Dedifferentiated amniotic fluid mesenchymal stem cell (primary cell): Measurements from ENCODE around the gene MRM3.
"Not testable (repeated sequence)": the region's sequence is repeated elsewhere in the genome, so short reads cannot be mapped to it uniquely, and the experiment has no call there.

Source experiments
- DNase-seq: peaks from one replicate; pipeline ENCODE4 v3.0.0-alpha.2; 2016; ENCODE audit errors: extremely low spot score

Gene MRM3

DNA sequence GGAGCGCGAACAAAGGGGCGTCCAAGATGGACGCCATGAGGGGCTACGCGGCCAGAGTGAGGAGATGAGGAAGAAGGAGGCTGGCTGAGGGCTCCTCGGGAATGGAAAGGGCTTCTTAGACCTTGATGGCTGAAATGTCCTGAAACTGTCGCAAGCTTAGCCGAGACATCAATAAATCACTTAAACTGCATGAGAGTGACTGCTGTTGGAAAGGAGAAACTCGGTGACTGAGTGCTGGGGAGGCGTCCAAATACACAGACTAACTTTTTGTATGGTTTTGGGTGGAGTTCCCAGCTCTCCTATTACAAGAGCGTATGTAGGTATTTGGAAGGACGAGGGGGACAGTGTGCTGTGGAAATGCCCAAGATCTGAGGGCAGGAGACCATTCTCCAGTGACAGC, 28.7 kb upstream of the MRM3 start:
- no peak for DNase-seq

DNA sequence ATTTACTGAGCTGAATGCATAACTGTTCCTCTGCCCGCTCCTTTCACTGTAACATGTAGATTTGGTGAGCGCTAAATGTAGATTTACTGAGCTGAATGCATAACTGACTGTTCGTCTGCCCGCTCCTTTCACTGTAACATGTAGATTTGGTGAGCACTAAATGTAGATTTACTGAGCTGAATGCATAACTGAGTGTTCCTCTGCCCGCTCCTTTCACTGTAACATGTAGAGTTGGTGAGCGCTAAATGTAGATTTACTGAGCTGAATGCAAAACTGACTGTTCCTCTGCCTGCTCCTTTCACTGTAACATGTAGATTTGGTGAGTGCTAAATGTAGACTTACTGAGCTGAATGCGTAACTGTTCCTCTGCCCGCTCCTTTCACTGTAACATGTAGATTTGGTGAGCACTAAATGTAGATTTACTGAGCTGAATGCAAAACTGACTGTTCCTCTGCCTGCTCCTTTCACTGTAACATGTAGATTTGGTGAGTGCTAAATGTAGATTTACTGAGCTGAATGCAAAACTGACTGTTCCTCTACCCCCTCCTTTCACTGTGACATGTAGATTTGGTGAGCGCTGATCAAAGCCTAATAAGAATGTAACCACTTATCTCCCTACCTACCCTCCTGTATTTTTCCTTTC, 26.7 kb upstream of the MRM3 start:
- not testable (repeated sequence) for DNase-seq

DNA sequence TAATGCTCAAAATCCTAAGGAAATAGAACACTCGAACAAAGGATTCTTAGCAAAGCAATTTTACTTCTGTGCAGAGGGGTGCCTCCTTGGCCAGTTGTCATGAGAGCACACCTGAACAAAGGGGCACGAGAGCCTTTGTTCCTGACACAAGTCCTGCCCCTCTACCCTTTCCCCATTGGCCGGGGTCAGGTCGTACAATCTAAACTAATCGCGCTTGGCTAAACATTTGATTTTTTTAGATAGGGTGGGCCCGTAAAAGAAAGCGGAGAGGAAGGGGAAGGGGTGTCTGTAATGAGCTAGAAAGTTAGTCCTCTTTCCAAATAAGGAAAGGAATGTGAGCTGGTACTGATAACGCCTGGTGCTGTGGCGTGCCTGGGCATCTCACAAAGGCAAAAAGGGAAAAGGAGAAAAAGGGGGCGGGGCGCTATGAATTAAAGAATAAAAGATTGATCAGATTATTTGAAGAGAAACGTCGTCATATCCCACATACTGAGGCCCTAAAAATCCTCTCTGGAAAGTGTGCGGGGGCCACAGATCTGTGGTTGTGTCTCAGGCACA, 26.1 kb upstream of the MRM3 start:
- DNase-seq, result not testable (repeated sequence)

DNA sequence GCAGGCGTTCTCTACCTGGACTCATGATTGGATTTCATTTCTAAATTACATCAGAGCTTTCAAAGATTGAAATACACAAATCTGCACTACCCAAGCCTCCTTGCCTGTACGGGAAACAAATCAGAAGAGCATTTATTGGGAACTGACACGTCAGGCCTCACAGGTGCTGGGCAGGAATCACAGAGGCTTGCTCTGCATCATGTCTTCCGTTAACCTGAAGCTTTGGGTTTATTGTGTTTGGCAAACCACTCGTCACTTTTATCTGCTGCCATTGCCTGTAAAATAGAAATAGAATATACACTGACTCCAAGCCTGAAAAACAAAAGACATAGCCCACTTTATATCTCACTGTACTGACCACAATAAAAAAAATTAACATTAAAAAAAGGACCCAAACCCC, 22.2 kb upstream of the MRM3 start:
- no peak for DNase-seq

DNA sequence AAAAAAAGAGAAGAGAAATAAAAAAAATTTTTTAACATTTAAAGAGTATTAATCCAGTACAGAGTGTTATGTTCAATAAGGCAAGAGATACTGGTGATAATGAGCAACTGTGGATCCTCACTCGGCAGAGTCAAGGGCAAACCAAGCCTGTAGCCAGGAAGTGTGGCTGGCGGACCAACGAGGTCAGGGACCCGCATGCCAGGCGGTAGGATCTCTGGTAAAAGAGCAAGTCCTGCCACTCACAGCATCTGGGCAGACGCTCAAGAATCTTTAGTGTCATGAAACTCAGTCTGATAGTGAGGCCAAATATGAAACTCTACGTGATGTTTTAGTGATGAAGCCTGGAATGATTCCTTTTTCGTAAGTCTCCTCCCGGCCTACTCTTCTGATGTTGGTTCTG, 21.8 kb upstream of the MRM3 start:
- DNase-seq, result no peak

DNA sequence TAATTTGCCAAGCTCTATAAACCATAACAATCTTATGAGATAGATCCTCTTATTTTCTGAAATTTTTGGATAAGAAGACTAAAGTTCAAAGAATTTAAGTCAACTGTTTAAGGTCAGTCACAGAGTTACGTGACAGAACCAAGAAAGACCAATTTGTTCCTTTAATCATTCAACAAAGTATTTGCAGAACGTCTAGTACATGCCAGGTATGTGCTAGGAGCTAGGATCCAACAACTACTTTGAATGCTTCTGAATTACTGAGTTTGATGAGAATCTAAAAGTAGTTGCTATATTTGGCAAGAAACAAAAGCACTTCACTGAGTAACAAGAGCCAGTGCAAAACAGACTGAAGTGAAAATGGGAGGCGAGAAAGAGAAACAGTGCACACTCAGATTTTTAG, 15.1 kb upstream of the MRM3 start:
- no peak for DNase-seq

DNA sequence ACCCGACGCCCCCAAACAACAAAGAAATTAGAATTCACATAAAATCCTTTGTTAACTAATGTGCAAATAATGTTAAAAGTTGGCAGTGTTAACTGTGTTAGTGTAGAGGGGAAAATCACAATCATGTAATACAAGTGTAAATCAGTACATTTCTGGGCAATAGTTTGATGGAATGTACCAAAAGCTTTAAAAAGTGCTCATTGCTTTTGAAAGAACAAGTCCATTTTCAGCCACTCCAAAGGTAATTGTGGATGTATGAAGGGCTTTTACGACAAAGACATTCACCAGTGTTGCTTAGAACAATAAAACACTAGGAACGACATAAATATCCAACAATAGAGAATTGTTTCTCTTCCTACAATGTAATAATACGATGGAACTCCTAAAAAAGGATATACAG, 9.1 kb upstream of the MRM3 start:
- no peak for DNase-seq

DNA sequence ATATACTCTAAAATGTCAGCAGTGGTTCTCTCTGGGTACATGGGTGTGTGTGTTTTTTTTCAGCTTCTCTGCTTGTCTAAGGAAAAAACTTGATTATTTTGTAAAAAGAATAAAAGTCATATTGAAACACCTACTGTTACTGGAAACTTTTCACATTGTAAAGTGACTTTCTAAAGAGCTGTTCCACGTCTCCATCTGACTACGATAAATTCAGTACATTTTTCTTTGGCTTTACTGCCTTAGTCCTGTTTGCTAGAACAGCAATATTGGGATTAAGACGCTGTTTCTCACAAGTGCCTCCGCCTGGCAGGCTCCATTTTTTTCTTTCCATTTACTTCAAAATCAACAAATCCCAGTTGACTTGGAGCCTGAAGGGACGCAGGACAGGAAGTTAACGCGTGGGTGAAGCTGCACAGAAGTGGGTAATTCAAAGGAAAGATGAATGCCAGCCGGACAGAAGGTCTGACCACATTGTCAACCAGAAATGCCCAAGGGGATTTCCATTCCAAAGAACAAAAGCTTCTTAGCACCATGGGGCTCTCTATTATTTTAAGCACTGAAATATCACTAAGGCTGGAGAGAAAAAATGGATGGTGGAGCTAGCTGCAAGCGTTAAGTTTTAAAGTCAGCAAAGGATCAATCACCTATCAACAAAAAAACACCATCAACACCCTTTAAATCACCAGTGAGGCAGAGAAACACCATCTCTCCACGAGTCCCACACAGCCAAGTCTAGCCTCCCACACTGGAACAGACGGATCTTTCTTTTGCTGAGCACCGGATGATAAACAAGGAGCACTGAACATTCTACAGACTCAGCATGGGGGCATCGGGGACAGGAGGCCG, 8.5 kb upstream of the MRM3 start:
- DNase-seq, result no peak

DNA sequence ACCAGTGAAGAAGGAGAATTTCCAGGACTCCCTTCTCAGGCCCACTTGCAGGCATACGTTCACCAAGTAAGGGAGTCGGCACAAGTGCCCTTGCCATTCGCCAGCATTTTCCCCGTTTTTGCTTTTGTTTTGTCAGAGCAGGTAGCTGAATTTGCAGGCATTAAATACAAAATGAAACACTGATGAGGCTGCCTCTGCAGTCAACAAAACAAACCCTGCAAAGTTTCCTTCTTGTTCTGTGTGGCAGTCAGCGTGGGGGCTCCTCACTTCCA, 7.9 kb upstream of the MRM3 start:
- no peak for DNase-seq

DNA sequence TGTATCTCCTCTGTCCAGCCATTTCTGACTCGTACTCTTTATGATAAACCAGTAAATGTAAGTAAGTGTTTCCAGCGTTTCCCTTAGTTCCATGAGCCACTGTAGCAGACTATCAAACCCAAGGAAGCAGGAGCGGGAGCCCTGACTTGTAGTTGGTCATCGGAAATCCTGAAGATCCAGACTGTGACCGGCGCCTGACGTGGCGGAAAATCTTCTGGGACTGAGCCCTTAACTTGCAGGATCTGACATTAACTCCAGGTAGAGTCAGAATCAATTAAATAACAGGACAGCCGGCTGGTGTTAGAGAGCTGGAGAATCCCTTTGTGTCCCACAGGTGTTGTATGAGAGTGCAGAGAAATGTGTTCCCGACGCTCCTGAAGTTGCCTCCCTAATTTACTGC, 4.1 kb upstream of the MRM3 start:
- no peak for DNase-seq

DNA sequence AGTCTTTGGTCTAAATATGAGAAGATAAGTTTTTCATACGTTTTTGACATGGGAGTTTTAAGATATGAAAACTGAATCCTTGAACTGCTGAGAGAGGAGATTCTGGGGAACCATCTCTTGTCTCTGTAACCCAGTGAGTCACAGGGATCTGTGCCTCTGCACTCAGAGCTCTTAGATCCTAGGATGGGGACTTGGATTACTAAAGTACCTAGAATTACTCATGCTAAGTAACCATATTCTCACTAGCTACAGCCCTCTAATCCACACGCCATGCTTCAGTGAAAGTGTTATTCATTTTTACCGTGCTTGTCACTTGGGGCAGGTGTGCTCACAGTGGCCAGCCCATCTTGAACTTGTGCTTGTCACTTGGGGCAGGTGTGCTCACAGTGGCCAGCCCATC, 2.0 kb downstream of the MRM3 start:
- no peak for DNase-seq

DNA sequence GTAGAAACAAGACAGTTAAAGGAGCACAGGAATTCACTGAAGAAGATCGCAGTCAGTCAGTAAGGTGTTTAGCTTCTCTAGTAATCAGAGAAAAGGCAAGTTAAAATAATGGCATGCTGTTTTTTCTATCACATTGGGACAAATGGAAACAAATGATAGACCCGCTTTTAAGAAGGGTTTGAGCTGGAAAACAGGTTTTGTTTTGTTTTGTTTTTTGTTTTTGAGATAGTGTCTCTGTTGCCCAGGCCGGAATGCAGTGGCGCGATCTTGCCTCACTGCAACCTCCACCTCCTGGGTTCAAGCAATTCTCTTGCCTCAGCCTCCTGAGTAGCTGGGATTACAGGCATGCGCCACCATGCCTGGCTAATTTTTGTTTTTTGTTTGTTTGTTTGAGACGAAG, 3.7 kb downstream of the MRM3 start:
- not testable (repeated sequence) for DNase-seq

DNA sequence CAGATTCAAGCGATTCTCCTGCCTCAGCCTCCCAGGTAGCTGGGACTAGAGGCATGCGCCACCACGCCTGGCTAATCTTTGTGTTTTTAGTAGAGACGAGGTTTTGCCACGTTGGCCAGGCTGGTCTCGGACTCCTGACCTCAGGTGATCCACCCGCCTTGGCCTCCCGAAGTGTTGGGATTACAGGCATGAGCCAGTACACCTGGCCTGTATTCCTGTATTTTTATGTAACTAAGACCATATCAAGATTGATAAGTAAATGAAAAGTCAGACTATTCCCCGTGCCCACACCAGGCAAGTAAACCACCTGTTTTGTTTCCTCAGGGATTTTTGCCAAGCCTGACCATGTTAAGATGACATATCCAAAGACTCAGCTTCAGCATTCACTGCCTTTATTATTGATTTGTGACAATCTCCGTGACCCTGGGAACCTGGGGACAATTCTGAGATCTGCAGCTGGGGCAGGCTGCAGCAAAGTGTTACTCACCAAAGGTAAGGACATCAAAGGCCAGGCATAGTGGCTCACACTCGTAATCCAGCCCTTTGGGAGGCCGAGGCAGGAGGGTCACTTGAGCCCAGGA, 5.6 kb downstream of the MRM3 start:
- no peak for DNase-seq

DNA sequence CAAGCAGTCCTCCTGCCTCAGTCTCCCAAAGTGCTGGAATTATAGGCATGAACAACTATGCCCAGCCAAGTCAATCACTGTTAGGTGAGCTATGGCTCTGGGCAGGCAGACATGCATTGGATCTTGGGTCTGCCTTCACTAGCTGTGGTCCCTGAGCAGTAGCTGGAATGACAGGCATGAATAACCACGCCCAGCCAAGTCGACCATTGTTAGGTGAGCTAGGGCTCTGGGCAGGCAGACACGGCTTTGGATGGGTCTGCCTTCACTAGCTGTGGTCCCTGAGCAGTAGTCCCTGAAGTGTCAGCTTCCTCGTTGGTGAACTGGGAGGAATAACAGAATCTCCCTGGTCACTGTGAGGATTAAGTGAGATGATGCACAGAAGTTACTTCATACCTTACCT, 6.4 kb downstream of the MRM3 start:
- no peak for DNase-seq

DNA sequence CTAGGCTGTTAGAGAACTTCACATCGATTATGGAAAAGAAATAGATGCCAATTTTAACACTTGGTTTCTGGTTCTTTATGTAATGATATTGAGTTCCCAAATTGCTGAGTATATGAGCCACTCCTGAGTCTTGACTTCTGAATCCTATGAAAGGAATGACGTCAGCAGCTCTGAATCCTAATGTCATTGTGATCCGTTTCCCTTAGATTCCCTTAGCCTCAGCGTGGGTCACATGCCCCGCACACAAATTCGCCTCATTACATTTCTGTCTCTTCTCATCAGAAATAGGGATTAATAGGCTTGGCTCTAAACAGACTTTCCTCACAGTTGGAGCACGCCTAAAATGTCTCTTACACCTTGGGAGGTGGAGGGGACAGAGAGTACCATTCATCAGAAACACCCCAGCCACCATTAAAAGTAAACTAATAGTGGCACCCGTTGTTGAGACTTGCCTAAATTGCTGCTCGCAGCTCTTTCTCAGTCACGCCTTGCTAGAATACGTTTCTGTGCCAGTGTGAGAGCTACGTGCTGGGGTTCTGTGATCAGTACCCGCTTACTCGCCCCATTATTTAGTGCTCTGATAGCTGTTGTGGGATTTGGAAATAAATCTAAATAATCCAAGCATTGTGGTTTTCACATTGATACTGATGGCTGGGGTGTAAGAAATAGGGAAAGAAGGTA, 7.1 kb downstream of the MRM3 start:
- DNase-seq, result no peak

DNA sequence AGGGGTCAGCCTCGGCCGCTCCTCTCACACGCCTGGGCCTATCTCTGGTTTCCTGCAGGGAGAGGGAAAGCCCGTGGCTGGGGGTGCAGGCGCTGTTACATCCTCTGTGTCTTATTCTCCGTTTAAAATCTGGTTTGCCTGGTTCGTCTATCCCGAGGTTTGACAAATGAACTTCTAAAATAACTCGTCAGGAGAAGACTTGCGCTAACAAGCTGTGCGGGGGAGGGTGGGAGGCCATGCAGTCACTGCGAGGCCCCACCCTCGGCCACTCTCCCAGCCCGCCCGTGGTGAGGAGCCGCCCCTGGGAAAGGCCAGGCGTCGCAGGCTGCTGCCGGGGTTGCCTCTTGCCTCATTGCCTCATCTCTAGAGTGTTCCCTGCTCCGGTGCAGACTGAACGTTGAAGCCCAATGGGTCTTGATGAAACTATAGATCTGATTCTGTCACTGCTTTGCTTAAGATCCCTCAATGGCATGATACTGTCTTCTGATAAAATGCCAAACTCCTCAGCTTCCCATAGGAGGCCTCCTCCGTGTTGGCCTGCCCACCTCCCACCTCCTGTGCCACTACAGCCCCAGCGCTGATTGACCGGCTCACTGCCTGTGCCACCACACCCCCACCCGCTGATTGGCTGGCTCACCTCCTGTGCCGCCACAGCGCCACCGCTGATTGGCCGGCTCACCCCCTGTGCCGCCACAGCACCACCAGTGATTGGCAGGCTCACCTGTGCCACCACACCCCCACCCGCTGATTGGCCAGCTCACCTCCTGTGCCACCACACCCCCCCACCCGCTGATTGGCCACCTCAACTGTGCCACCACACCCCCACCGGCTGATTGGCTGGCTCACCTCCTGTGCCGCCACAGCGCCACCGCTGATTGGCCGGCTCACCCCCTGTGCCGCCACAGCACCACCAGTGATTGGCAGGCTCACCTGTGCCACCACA, 8.0 kb downstream of the MRM3 start:
- DNase-seq, result not testable (repeated sequence)

DNA sequence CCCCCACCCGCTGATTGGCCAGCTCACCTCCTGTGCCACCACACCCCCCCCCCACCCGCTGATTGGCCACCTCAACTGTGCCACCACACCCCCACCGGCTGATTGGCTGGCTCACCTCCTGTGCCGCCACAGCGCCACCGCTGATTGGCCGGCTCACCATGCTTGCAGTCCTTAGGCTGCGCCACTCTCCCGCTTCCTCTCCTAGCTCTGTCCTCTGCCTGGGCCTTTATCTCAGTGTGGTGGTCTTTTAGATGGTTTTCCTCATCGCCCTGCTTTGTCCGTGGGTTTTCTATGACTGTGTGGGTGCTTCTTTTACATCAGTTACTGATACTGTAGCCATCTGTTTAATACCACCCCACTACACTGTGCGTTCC, 8.7 kb downstream of the MRM3 start:
- not testable (repeated sequence) for DNase-seq

DNA sequence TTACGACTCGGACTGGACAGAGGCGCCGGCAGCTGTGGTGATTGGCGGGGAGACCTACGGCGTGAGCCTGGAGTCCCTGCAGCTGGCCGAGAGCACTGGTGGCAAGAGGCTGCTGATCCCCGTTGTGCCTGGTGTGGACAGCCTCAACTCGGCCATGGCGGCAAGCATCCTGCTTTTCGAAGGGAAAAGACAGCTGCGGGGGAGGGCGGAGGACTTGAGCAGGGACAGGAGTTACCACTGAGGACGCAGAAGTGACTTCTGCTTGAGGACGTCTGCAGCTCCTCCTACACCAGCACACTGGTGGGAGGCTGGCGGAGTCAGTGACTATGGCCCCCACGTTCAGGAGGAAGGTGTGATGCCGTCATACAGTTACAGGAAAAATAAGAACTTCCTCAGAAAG, 9.7 kb downstream of the MRM3 start:
- DNase-seq, result no peak

DNA sequence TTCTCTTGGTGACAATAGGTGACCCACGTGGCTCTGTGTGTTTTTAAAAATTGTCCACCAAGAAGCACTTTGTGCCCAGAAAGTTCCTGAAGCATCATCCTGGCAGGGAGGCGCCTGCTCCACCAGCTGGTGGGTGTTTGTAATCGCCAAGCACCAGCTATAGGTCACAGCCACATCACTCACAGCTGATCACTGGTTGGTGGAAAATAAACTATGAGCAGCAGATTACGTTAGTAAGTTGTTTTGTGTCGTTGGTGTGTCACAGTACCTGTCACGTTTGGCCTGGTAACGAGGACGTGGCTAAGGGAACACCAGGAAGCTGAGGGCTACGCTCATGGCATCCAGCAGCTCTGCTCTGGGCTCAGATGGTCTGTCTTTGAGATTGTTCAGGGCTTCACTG, 10.1 kb downstream of the MRM3 start:
- DNase-seq, result no peak

DNA sequence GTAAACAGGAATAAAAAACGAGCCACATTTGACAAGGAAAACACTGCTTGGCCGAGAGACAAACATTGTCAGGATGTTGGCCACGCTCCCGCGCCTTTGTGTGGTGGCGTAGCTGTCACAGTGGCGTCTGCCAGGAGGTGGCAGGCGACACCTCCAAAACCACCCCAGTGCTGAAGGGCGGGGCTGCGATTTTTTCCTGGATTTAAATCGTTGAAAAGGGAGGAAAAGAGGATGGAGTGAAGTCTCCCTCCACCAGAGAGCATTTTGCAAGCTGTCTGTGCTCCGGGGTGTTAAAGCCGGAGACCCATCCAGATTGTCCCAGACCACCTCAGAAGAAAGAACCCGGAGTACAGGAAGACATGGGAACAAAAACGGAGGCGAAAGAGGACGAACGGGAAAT, 12.7 kb downstream of the MRM3 start:
- DNase-seq, result peak; percentile 54

DNA sequence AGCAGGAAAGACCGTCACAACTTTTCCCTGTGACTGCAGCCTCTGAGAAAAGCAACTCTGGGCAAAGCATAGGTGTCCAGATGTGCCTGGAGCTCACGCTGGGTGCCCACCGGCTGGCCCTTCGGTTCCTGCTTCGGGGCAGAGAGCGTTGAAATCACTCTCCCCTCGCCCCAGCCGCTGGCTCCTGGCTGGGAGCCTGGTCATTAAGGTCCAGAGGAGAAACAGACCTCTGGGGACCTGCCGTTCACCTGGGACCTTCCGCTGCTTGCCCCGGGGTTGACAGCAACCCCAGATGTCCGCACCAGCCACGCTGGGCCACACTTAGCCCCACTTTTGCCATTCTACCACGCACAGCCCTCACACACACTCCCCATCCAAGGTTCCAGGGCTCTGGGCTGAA, 13.1 kb downstream of the MRM3 start:
- DNase-seq, result no peak

DNA sequence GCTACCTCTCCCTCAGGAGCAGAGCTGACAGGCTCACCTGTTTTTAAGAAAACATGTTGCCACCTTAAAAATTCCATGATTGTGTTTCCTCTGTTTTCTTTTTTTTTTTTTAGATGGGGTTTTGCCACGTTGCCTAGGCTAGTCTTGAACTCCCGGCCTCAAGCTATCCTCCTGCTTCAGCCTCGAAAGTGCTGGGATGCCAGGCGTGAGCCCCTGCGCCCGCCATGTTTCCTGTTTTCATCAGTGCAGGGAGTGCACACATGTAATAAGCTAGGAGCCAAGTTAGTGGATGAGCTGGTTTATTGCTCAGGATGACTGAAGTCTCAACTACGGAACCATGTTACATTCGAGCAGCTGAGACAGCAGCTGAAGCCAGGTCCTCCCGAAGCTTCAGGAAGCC, 13.6 kb downstream of the MRM3 start:
- DNase-seq, result no peak
